GM21447 (cell line): ENCODE data around the gene TPCN2.

ENCODE experiments used
- ATAC-seq: cut with Tn5 transposase; IDR thresholded peaks from one replicate; pipeline ENCODE4 v1.9.1; 2021; ENCODE audit not compliant: unreplicated experiment

TPCN2 gene

GRCh38 chr11:69035946-69036340 lies 12.8 kb upstream of the TPCN2 start:
- no peak for ATAC-seq

- ATAC-seq = no peak
Measured at GRCh38 chr11:69037074-69037473, 11.7 kb upstream of the TPCN2 start.

- no peak for ATAC-seq
Measured at GRCh38 chr11:69037544-69037943, 11.2 kb upstream of the TPCN2 start.

GRCh38 chr11:69039501-69039900 lies 9.2 kb upstream of the TPCN2 start:
- ATAC-seq = no peak

- ATAC-seq = no peak
Measured at GRCh38 chr11:69040051-69040450, 8.7 kb upstream of the TPCN2 start.

- ATAC-seq = no peak
Measured at GRCh38 chr11:69040581-69041260, 8.0 kb upstream of the TPCN2 start.

- ATAC-seq = no peak
Measured at GRCh38 chr11:69041516-69041915, 7.2 kb upstream of the TPCN2 start.

GRCh38 chr11:69044111-69045013 lies 4.4 kb upstream of the TPCN2 start:
- no peak for ATAC-seq

- ATAC-seq = no peak
Measured at GRCh38 chr11:69048031-69048693, 570 bp upstream of the TPCN2 start.

GRCh38 chr11:69049490-69049867 lies 747 bp downstream of the TPCN2 start:
- ATAC-seq = no peak

GRCh38 chr11:69050592-69051380 lies 2.1 kb downstream of the TPCN2 start:
- no peak for ATAC-seq

- ATAC-seq = no peak
Measured at GRCh38 chr11:69051381-69052342, 2.9 kb downstream of the TPCN2 start.

- no peak for ATAC-seq
Measured at GRCh38 chr11:69052343-69053168, 3.8 kb downstream of the TPCN2 start.

GRCh38 chr11:69053169-69053477 lies 4.4 kb downstream of the TPCN2 start:
- ATAC-seq = no peak

GRCh38 chr11:69053546-69054396 lies 5.0 kb downstream of the TPCN2 start:
- ATAC-seq = no peak

GRCh38 chr11:69054397-69055211 lies 5.9 kb downstream of the TPCN2 start:
- no peak for ATAC-seq

- ATAC-seq = no peak
Measured at GRCh38 chr11:69055212-69055586, 6.5 kb downstream of the TPCN2 start.
